Activated naive CD4-positive, alpha-beta T cell treated with anti-CD3 and anti-CD28 coated beads, Interleukin-2, amount 10 ng/mL, durations not matched to agents 7 days and 5 days (primary cell): ENCODE data around the gene UNC13A.
A peak's percentile ranks its signal among the peaks of the same experiment; 100 is the strongest.

Experiments used
- CTCF ChIA-PET: fragments of 350-600 bp; sonication (Branson Sonifier 250); formaldehyde crosslinking; loops from one replicate; lab custom pipeline; 2021; ENCODE audit warnings: antibody characterized with exemption; lab: Charles Lee
- DNase-seq: peaks from one replicate; pipeline ENCODE4 v3.0.0-alpha.2; 2020
- H3K27ac Mint-ChIP-seq: one replicate; pipeline ENCODE4 v1.8.0; 2021; ENCODE audit warnings: mild to moderate bottlenecking, moderate library complexity, mixed read lengths
- H3K27me3 Mint-ChIP-seq: one replicate; pipeline ENCODE4 v1.8.0; 2021; ENCODE audit warnings: mild to moderate bottlenecking, mixed read lengths
- H3K36me3 Mint-ChIP-seq: one replicate; pipeline ENCODE4 v1.8.0; 2021; ENCODE audit warnings: mixed read lengths
- H3K4me1 Mint-ChIP-seq: one replicate; pipeline ENCODE4 v1.8.0; 2021; ENCODE audit warnings: mixed read lengths
- H3K4me3 Mint-ChIP-seq: one replicate; pipeline ENCODE4 v1.8.0; 2021; ENCODE audit warnings: mild to moderate bottlenecking, moderate library complexity, mixed read lengths
- H3K9me3 Mint-ChIP-seq: one replicate; pipeline ENCODE4 v1.8.0; 2021; ENCODE audit warnings: mixed read lengths

Gene UNC13A

GRCh38 chr19:17686592-17687024 lies 1.5 kb downstream of the UNC13A start:
- Mint-ChIP-seq H3K4me3 (no peak overlapping the region), H3K4me1 (peaks cover 11% of the 10 kb centered on the region), H3K27ac (no peak overlapping the region), H3K27me3 (peaks cover 95% of the 10 kb centered on the region), H3K36me3 (peaks cover 4% of the 10 kb centered on the region), H3K9me3 (no peaks in the 10 kb centered on the region)
- CTCF ChIA-PET, result no interaction called here
- DNase-seq, result peak; percentile 25

- H3K36me3 Mint-ChIP-seq, result peaks cover 4% of the 10 kb centered on the region
- no peak overlapping the region for H3K4me3 Mint-ChIP-seq
- no peak for DNase-seq
- H3K4me1 Mint-ChIP-seq, result peaks cover 11% of the 10 kb centered on the region
- H3K27me3 Mint-ChIP-seq, result peaks cover 99% of the 10 kb centered on the region
- CTCF ChIA-PET, result no interaction called here
- H3K9me3 Mint-ChIP-seq, result no peaks in the 10 kb centered on the region
- H3K27ac Mint-ChIP-seq, result no peak overlapping the region
These were observed 2.1 kb downstream of the UNC13A start for GRCh38 chr19:17686023-17686521.

- CTCF ChIA-PET, result no interaction called here
- H3K4me1 Mint-ChIP-seq, result peaks cover 12% of the 10 kb centered on the region
- H3K9me3 Mint-ChIP-seq, result no peaks in the 10 kb centered on the region
- H3K27me3 Mint-ChIP-seq, result peaks cover 99% of the 10 kb centered on the region
- no peak for DNase-seq
- H3K4me3 Mint-ChIP-seq, result no peak overlapping the region
- H3K27ac Mint-ChIP-seq, result no peak overlapping the region
- H3K36me3 Mint-ChIP-seq, result peaks cover 4% of the 10 kb centered on the region
These were observed 2.6 kb downstream of the UNC13A start for GRCh38 chr19:17685451-17686022.

GRCh38 chr19:17684256-17684655 lies 3.9 kb downstream of the UNC13A start:
- H3K36me3 Mint-ChIP-seq, result peaks cover 4% of the 10 kb centered on the region
- no peaks in the 10 kb centered on the region for H3K9me3 Mint-ChIP-seq
- CTCF ChIA-PET, result no interaction called here
- H3K4me1 Mint-ChIP-seq, result peaks cover 20% of the 10 kb centered on the region
- DNase-seq, result no peak
- H3K4me3 Mint-ChIP-seq, result no peak overlapping the region
- H3K27ac Mint-ChIP-seq, result no peak overlapping the region
- peaks cover 100% of the 10 kb centered on the region for H3K27me3 Mint-ChIP-seq

- CTCF ChIA-PET, result no interaction called here
- Mint-ChIP-seq H3K4me3 (no peak overlapping the region), H3K36me3 (peaks cover 2% of the 10 kb centered on the region), H3K9me3 (no peaks in the 10 kb centered on the region), H3K27ac (no peak overlapping the region), H3K4me1 (peaks cover 16% of the 10 kb centered on the region), H3K27me3 (peaks cover 100% of the 10 kb centered on the region)
- no peak for DNase-seq
These were observed 5.1 kb downstream of the UNC13A start for GRCh38 chr19:17683078-17683477.

GRCh38 chr19:17682273-17682672 lies 5.9 kb downstream of the UNC13A start:
- H3K27me3 Mint-ChIP-seq, result peaks cover 100% of the 10 kb centered on the region
- no peak overlapping the region for H3K27ac Mint-ChIP-seq
- DNase-seq, result no peak
- peaks cover 11% of the 10 kb centered on the region for H3K4me1 Mint-ChIP-seq
- H3K36me3 Mint-ChIP-seq, result no peaks in the 10 kb centered on the region
- CTCF ChIA-PET, result no interaction called here
- no peaks in the 10 kb centered on the region for H3K9me3 Mint-ChIP-seq
- no peak overlapping the region for H3K4me3 Mint-ChIP-seq

- CTCF ChIA-PET, result interaction anchor here (0.6 kb wide), 1 partner anchor 132 kb away, joined by 3 read pairs; no protein-coding TSS in a partner anchor
- Mint-ChIP-seq H3K9me3 (no peaks in the 10 kb centered on the region), H3K27ac (no peak overlapping the region), H3K4me3 (no peak overlapping the region), H3K36me3 (no peaks in the 10 kb centered on the region), H3K4me1 (peaks cover 10% of the 10 kb centered on the region), H3K27me3 (peaks cover 100% of the 10 kb centered on the region)
- peak; percentile 73 for DNase-seq
These were observed 6.5 kb downstream of the UNC13A start for GRCh38 chr19:17681505-17682125.

- no peaks in the 10 kb centered on the region for H3K9me3 Mint-ChIP-seq
- DNase-seq, result peak; percentile 68
- no peak overlapping the region for H3K4me3 Mint-ChIP-seq
- CTCF ChIA-PET, result no interaction called here
- H3K4me1 Mint-ChIP-seq, result peaks cover 10% of the 10 kb centered on the region
- peaks cover 98% of the 10 kb centered on the region for H3K27me3 Mint-ChIP-seq
- no peaks in the 10 kb centered on the region for H3K36me3 Mint-ChIP-seq
- H3K27ac Mint-ChIP-seq, result peak overlapping the region; percentile 37
These were observed 7.9 kb downstream of the UNC13A start for GRCh38 chr19:17680230-17680722.

- peaks cover 10% of the 10 kb centered on the region for H3K4me1 Mint-ChIP-seq
- CTCF ChIA-PET, result no interaction called here
- peak overlapping the region; percentile 37 for H3K27ac Mint-ChIP-seq
- no peaks in the 10 kb centered on the region for H3K36me3 Mint-ChIP-seq
- no peaks in the 10 kb centered on the region for H3K9me3 Mint-ChIP-seq
- peaks cover 92% of the 10 kb centered on the region for H3K27me3 Mint-ChIP-seq
- no peak for DNase-seq
- no peak overlapping the region for H3K4me3 Mint-ChIP-seq
These were observed 8.5 kb downstream of the UNC13A start for GRCh38 chr19:17679526-17680229.

GRCh38 chr19:17678836-17679235 lies 9.3 kb downstream of the UNC13A start:
- H3K4me1 Mint-ChIP-seq, result peaks cover 10% of the 10 kb centered on the region
- peaks cover 86% of the 10 kb centered on the region for H3K27me3 Mint-ChIP-seq
- no peaks in the 10 kb centered on the region for H3K36me3 Mint-ChIP-seq
- no peaks in the 10 kb centered on the region for H3K9me3 Mint-ChIP-seq
- no peak overlapping the region for H3K27ac Mint-ChIP-seq
- CTCF ChIA-PET, result no interaction called here
- no peak for DNase-seq
- no peak overlapping the region for H3K4me3 Mint-ChIP-seq

- Mint-ChIP-seq H3K27me3 (peaks cover 69% of the 10 kb centered on the region), H3K36me3 (no peaks in the 10 kb centered on the region), H3K4me1 (peaks cover 10% of the 10 kb centered on the region), H3K27ac (no peak overlapping the region), H3K4me3 (no peak overlapping the region), H3K9me3 (no peaks in the 10 kb centered on the region)
- DNase-seq, result peak; percentile 33
- CTCF ChIA-PET, result interaction anchor here (0.9 to 1.1 kb wide), 3 partner anchors 55 to 199 kb away, joined by 3 read pairs; no protein-coding TSS in a partner anchor
These were observed 11.2 kb downstream of the UNC13A start for GRCh38 chr19:17677002-17677401.

GRCh38 chr19:17676295-17676694 lies 11.9 kb downstream of the UNC13A start:
- Mint-ChIP-seq H3K4me3 (no peak overlapping the region), H3K9me3 (no peaks in the 10 kb centered on the region), H3K36me3 (no peaks in the 10 kb centered on the region), H3K27ac (no peak overlapping the region), H3K4me1 (peaks cover 10% of the 10 kb centered on the region), H3K27me3 (peaks cover 62% of the 10 kb centered on the region)
- CTCF ChIA-PET, result no interaction called here
- DNase-seq, result no peak

- H3K36me3 Mint-ChIP-seq, result no peaks in the 10 kb centered on the region
- no peaks in the 10 kb centered on the region for H3K4me1 Mint-ChIP-seq
- no peaks in the 10 kb centered on the region for H3K9me3 Mint-ChIP-seq
- peaks cover 41% of the 10 kb centered on the region for H3K27me3 Mint-ChIP-seq
- no peak for DNase-seq
- H3K27ac Mint-ChIP-seq, result no peak overlapping the region
- H3K4me3 Mint-ChIP-seq, result no peak overlapping the region
- CTCF ChIA-PET, result no interaction called here
These were observed 14.0 kb downstream of the UNC13A start for GRCh38 chr19:17673937-17674799.

- H3K27me3 Mint-ChIP-seq, result peaks cover 22% of the 10 kb centered on the region
- no peak overlapping the region for H3K27ac Mint-ChIP-seq
- H3K36me3 Mint-ChIP-seq, result no peaks in the 10 kb centered on the region
- DNase-seq, result peak; percentile 44
- no peaks in the 10 kb centered on the region for H3K4me1 Mint-ChIP-seq
- CTCF ChIA-PET, result no interaction called here
- no peaks in the 10 kb centered on the region for H3K9me3 Mint-ChIP-seq
- no peak overlapping the region for H3K4me3 Mint-ChIP-seq
These were observed 16.2 kb downstream of the UNC13A start for GRCh38 chr19:17671906-17672305.
